PC-3 (cell line): ENCODE measurements around the gene CDH13. TPM values are rescaled to one million over a fixed set of nuclear protein-coding genes. Genes with fewer than 3 reads are reported as not detected.

Experiments used
- ATAC-seq: fragments of 200-7000 bp; cut with Tn5 transposase; 2 replicates; pipeline ENCODE4 v1.9.1; 2020; ENCODE audit warnings: mild to moderate bottlenecking, moderate library complexity
- BruUV-seq: library from RNA; stranded (reverse); fragments of 400-500 nt; replicated peaks from 2 replicates; lab custom pipeline; 2021; lab: Mats Ljungman, UMichigan
- CTCF ChIA-PET: fragments of 300-600 bp; sonication (Branson Sonifier 250); formaldehyde crosslinking; loops from one replicate; lab custom pipeline; 2022; ENCODE audit warnings: antibody characterized with exemption; lab: Charles Lee
- POLR2A ChIA-PET: fragments of 300-600 bp; sonication (Branson Sonifier 250); formaldehyde crosslinking; loops from one replicate; lab custom pipeline; 2022; ENCODE audit warnings: antibody characterized with exemption; ENCODE audit not compliant: unreplicated experiment; lab: Charles Lee
- DNase-seq: peaks from one replicate; pipeline ENCODE4 v3.0.0-alpha.2; 2015
- H2AFZ ChIP-seq: fragments of 300-600 bp; sonication (generic); 2 replicates; pipeline ENCODE4 v1.6.0; 2016; ENCODE audit warnings: antibody characterized with exemption, low read length
- H3F3A ChIP-seq: fragments of 300-600 bp; sonication (generic); one replicate; pipeline ENCODE4 v1.6.0; 2017; ENCODE audit warnings: antibody characterized with exemption, low read length, control low read depth, mild to moderate bottlenecking; ENCODE audit not compliant: unreplicated experiment
- H3K27ac ChIP-seq: fragments of 300-600 bp; sonication (generic); 2 replicates; pipeline ENCODE4 v1.5.1; 2016; ENCODE audit warnings: mild to moderate bottlenecking, low read length
- H3K27me3 ChIP-seq: fragments of 300-600 bp; sonication (generic); 2 replicates; pipeline ENCODE4 v1.6.1; 2016; ENCODE audit warnings: low read length, mixed read lengths
- H3K36me3 ChIP-seq: fragments of 300-600 bp; sonication (generic); 2 replicates; pipeline ENCODE4 v1.6.1; 2016; ENCODE audit warnings: low read depth, mixed run types, low read length, mixed read lengths
- H3K4me1 ChIP-seq: fragments of 300-600 bp; sonication (generic); 2 replicates; pipeline ENCODE4 v1.5.1; 2016; ENCODE audit warnings: low read length; ENCODE audit not compliant: insufficient read depth
- H3K4me2 ChIP-seq: fragments of 300-600 bp; sonication (generic); 2 replicates; pipeline ENCODE4 v1.6.0; 2016; ENCODE audit warnings: low read length
- H3K4me3 ChIP-seq: fragments of 300-600 bp; sonication (generic); 2 replicates; pipeline ENCODE4 v1.5.1; 2016; ENCODE audit warnings: mild to moderate bottlenecking, low read length, mixed read lengths
- H3K79me2 ChIP-seq: fragments of 300-600 bp; sonication (generic); 2 replicates; pipeline ENCODE4 v1.6.1; 2017; ENCODE audit warnings: low read length, mixed read lengths
- H3K9ac ChIP-seq: fragments of 300-600 bp; sonication (generic); 2 replicates; pipeline ENCODE4 v1.6.0; 2016; ENCODE audit warnings: mild to moderate bottlenecking, low read length
- H3K9me2 ChIP-seq: fragments of 300-600 bp; sonication (generic); replicated peaks from 2 replicates; pipeline ENCODE4 v1.6.1; 2016; ENCODE audit warnings: mixed run types, low read length, mixed read lengths
- H3K9me3 ChIP-seq: fragments of 300-600 bp; sonication (generic); 2 replicates; pipeline ENCODE4 v1.6.1; 2016; ENCODE audit warnings: low read length, mixed read lengths
- H4K20me1 ChIP-seq: fragments of 300-600 bp; sonication (generic); 2 replicates; pipeline ENCODE4 v1.6.1; 2016; ENCODE audit warnings: low read length, mixed read lengths
- EZH2 ChIP-seq: fragments of 300-600 bp; sonication (generic); IDR thresholded peaks from one replicate; pipeline ENCODE4 v1.6.1; 2017; ENCODE audit warnings: antibody characterized with exemption, mild to moderate bottlenecking, low read length; ENCODE audit not compliant: unreplicated experiment
- EZH2phosphoT487 ChIP-seq: fragments of 300-600 bp; sonication (generic); IDR thresholded peaks from 2 replicates; pipeline ENCODE4 v1.6.1; 2018; ENCODE audit warnings: mild to moderate bottlenecking, antibody characterized with exemption, low read length, borderline replicate concordance
- intact Hi-C: fragments of 100-400 bp; cut with micrococcal nuclease; formaldehyde crosslinking; loops from 2 replicates; pipeline ENCODE4 v1.9.0; 2023
- total RNA-seq: library from RNA; depleted of rRNA; stranded (reverse); fragments of >200 nt; gene quantifications from 2 replicates; pipeline ENCODE4 v1.2.3, GENCODE V29; 2014
- TF ChIP-seq, protein P1 (sequence below): fragments of 300-600 bp; sonication (generic); conservative IDR thresholded peaks from 2 replicates; pipeline ENCODE4 v1.5.1; 2017; ENCODE audit warnings: antibody characterized with exemption, low read depth, mild to moderate bottlenecking, low read length

The CDH13 gene
- total RNA-seq, 1 experiment from 2014 or later, result 0.36 TPM

DNA sequence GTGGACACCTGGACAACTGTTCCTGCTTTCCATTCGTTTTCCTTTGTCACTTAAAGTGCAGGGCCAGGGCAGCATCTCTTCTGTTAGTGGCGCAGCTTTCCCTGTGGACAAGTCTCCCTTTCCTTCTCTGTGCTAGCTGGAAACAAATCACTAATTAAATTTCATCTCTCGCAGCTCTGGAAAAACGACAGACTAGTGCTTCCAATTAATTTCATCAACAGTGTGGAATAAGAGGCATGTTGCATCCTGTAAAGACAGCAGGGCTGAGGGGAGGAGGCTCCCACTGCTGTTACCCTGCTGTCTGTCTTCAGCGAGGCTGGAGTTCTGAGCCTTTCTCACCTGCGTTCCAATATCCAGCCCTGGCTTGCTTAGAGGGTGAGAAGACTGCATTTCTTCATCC lies 828.9 kb downstream of the CDH13 start:
- Histone ChIP-seq H3K27me3 (no peaks in the 10 kb centered on the region), H3K36me3 (no peaks in the 10 kb centered on the region), H4K20me1 (no peaks in the 10 kb centered on the region), H3K9ac (no peak overlapping the region), H3K4me3 (no peak overlapping the region), H3K9me3 (no peaks in the 10 kb centered on the region), H3K9me2 (no peaks in the 10 kb centered on the region), H3K4me2 (no peak overlapping the region), H2AFZ (no peak overlapping the region), H3K27ac (no peak overlapping the region), H3F3A (no peaks in the 10 kb centered on the region), H3K79me2 (no peaks in the 10 kb centered on the region), H3K4me1 (no peaks in the 10 kb centered on the region)
- intact Hi-C loops, result no loop called here
- POLR2A ChIA-PET, result no interaction called here
- BruUV-seq, result no TSS peak
- no peak for ATAC-seq
- CTCF ChIA-PET, result no interaction called here
- DNase-seq, result no peak
- no peak for TF ChIP-seq EZH2phosphoT487

DNA sequence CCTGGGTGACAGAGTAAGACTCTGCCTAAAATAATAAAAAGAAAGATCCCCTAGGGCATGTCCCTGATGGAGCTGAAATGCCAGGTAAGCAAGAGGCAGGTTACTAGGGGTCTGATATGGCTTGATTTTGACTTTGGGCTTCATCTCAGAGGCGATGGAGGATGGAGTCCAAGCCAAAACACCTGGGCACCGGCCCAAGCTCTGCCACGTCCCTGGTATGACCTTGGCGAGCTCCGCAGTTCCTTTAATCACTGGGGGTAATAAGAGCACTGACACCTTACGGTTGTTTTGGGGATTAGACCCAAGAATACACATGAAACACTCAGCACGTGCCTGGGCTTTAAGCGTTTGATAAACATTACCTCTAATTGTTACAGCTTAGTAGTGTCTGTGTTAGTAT lies 830.2 kb downstream of the CDH13 start:
- Histone ChIP-seq H3K9ac (no peak overlapping the region), H3K4me3 (no peak overlapping the region), H3K4me1 (no peaks in the 10 kb centered on the region), H3K9me2 (no peaks in the 10 kb centered on the region), H3K4me2 (no peak overlapping the region), H2AFZ (no peak overlapping the region), H3K79me2 (no peaks in the 10 kb centered on the region), H3K27me3 (no peaks in the 10 kb centered on the region), H3K27ac (no peak overlapping the region), H3F3A (no peaks in the 10 kb centered on the region), H4K20me1 (no peaks in the 10 kb centered on the region), H3K9me3 (no peaks in the 10 kb centered on the region), H3K36me3 (no peaks in the 10 kb centered on the region)
- TF ChIP-seq, protein P1, sequence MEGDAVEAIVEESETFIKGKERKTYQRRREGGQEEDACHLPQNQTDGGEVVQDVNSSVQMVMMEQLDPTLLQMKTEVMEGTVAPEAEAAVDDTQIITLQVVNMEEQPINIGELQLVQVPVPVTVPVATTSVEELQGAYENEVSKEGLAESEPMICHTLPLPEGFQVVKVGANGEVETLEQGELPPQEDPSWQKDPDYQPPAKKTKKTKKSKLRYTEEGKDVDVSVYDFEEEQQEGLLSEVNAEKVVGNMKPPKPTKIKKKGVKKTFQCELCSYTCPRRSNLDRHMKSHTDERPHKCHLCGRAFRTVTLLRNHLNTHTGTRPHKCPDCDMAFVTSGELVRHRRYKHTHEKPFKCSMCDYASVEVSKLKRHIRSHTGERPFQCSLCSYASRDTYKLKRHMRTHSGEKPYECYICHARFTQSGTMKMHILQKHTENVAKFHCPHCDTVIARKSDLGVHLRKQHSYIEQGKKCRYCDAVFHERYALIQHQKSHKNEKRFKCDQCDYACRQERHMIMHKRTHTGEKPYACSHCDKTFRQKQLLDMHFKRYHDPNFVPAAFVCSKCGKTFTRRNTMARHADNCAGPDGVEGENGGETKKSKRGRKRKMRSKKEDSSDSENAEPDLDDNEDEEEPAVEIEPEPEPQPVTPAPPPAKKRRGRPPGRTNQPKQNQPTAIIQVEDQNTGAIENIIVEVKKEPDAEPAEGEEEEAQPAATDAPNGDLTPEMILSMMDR, result no peak
- no peak for TF ChIP-seq EZH2phosphoT487
- TF ChIP-seq EZH2, result no peak
- ATAC-seq, result no peak
- intact Hi-C loops, result no loop called here
- ChIA-PET POLR2A (no interaction called here), CTCF (no interaction called here)
- no peak for DNase-seq
- no TSS peak for BruUV-seq

DNA sequence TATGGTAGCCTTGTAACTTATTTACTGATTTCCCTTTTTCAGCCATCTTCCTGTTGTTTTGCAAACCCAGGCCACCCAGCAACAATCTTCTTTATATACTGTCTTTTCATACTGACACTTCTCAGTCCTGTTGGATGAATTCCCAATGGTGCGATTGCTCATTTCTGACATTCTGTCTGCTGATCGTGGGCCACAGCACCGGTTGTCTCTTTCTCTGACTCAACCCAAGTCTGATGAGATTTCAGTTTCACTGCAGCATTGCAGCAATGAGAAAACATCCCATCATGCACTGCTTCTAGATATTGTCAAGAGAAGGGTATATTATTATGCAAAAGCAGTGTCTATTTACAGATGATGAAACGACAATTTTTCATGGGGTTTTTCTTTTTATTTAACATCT lies 831.8 kb downstream of the CDH13 start:
- Histone ChIP-seq H3K9me3 (no peaks in the 10 kb centered on the region), H3K9ac (no peak overlapping the region), H3K27ac (no peak overlapping the region), H3K36me3 (no peaks in the 10 kb centered on the region), H3K9me2 (no peaks in the 10 kb centered on the region), H3K79me2 (no peaks in the 10 kb centered on the region), H3K4me1 (no peaks in the 10 kb centered on the region), H3F3A (no peaks in the 10 kb centered on the region), H3K4me3 (no peak overlapping the region), H4K20me1 (no peaks in the 10 kb centered on the region), H2AFZ (no peak overlapping the region), H3K27me3 (no peaks in the 10 kb centered on the region), H3K4me2 (no peak overlapping the region)
- no TSS peak for BruUV-seq
- ChIA-PET CTCF (no interaction called here), POLR2A (no interaction called here)
- no peak for TF ChIP-seq EZH2
- TF ChIP-seq, protein P1, result no peak
- TF ChIP-seq EZH2phosphoT487, result no peak
- intact Hi-C loops, result no loop called here
- DNase-seq (no peak), ATAC-seq (no peak)
